ENCODE measurements around the gene IVD.

The IVD gene

GRCh38 chr15:40416056-40416455, 10.5 kb downstream of the IVD start:
- no peak for DNase-seq

- no peak for DNase-seq
These were observed 12.5 kb downstream of the IVD start for GRCh38 chr15:40418126-40418525.

GRCh38 chr15:40420071-40420713, 14.6 kb downstream of the IVD start:
- no peak for DNase-seq

GRCh38 chr15:40420793-40421192, 15.2 kb downstream of the IVD start:
- DNase-seq, result no peak

- peak; percentile 84 for DNase-seq
These were observed 15.9 kb downstream of the IVD start for GRCh38 chr15:40421246-40422157.

GRCh38 chr15:40424483-40425115, 19.0 kb downstream of the IVD start:
- no peak for DNase-seq

- no peak for DNase-seq
These were observed 20.1 kb downstream of the IVD start for GRCh38 chr15:40425681-40426080.

GRCh38 chr15:40427188-40427587, 21.6 kb downstream of the IVD start:
- no peak for DNase-seq

GRCh38 chr15:40428185-40428584, 22.6 kb downstream of the IVD start:
- DNase-seq, result no peak

GRCh38 chr15:40429068-40429710, 23.6 kb downstream of the IVD start:
- DNase-seq, result no peak

GRCh38 chr15:40430271-40430805, 24.7 kb downstream of the IVD start:
- no peak for DNase-seq

- no peak for DNase-seq
These were observed 29.6 kb downstream of the IVD start for GRCh38 chr15:40435023-40435709.

GRCh38 chr15:40435710-40436089, 30.1 kb downstream of the IVD start:
- DNase-seq, result no peak

GRCh38 chr15:40436116-40436891, 30.7 kb downstream of the IVD start:
- no peak for DNase-seq

- no peak for DNase-seq
These were observed 31.5 kb downstream of the IVD start for GRCh38 chr15:40436892-40437751.

GRCh38 chr15:40437752-40438687, 32.4 kb downstream of the IVD start:
- no peak for DNase-seq

GRCh38 chr15:40438712-40439111, 33.1 kb downstream of the IVD start:
- DNase-seq, result no peak

- DNase-seq, result no peak
These were observed 33.9 kb downstream of the IVD start for GRCh38 chr15:40439461-40439959.
